ENCODE data around the gene CNGB1.

DNA sequence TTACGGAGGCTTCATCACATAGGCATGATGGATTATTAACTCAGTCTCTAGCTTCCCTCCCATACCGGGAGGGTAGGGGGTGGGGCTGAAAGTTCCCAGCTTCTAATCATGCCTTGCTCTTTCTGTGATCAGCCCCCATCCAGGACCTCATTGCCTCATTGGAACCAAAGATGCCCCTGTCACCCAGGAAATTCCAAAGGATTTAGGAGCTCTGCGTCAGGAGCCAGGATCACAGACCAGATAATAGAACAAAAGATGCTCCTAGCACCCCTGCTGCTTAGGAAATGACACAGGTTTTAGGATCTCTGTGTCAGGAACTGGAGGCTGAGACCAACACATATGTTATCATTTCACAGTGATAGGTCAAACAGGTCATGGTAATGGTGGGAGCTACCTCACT, 40.0 kb upstream of the CNGB1 start:
- TF ChIP-seq, protein P1, sequence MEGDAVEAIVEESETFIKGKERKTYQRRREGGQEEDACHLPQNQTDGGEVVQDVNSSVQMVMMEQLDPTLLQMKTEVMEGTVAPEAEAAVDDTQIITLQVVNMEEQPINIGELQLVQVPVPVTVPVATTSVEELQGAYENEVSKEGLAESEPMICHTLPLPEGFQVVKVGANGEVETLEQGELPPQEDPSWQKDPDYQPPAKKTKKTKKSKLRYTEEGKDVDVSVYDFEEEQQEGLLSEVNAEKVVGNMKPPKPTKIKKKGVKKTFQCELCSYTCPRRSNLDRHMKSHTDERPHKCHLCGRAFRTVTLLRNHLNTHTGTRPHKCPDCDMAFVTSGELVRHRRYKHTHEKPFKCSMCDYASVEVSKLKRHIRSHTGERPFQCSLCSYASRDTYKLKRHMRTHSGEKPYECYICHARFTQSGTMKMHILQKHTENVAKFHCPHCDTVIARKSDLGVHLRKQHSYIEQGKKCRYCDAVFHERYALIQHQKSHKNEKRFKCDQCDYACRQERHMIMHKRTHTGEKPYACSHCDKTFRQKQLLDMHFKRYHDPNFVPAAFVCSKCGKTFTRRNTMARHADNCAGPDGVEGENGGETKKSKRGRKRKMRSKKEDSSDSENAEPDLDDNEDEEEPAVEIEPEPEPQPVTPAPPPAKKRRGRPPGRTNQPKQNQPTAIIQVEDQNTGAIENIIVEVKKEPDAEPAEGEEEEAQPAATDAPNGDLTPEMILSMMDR (IDR thresholded peaks at IDR 0.05; ENCODE audit: poor library complexity, severe bottlenecking) = no peak
- no peak for TF ChIP-seq POLR2AphosphoS5 (IDR thresholded peaks at IDR 0.05)
- no peak for TF ChIP-seq EZH2 (IDR thresholded peaks at IDR 0.05; ENCODE audit: borderline replicate concordance, insufficient read depth, low read length, poor library complexity, severe bottlenecking)
- no peak for TF ChIP-seq SMC3 (conservative IDR thresholded peaks at IDR 0.05; ENCODE audit: poor library complexity)
- no peak for TF ChIP-seq EP300 (conservative IDR thresholded peaks at IDR 0.05; ENCODE audit: poor library complexity, severe bottlenecking)
- TF ChIP-seq RAD21 (conservative IDR thresholded peaks at IDR 0.05) = no peak
- no peak for TF ChIP-seq TAF1 (IDR thresholded peaks at IDR 0.05; ENCODE audit: low read depth)
- TF ChIP-seq, protein P2, sequence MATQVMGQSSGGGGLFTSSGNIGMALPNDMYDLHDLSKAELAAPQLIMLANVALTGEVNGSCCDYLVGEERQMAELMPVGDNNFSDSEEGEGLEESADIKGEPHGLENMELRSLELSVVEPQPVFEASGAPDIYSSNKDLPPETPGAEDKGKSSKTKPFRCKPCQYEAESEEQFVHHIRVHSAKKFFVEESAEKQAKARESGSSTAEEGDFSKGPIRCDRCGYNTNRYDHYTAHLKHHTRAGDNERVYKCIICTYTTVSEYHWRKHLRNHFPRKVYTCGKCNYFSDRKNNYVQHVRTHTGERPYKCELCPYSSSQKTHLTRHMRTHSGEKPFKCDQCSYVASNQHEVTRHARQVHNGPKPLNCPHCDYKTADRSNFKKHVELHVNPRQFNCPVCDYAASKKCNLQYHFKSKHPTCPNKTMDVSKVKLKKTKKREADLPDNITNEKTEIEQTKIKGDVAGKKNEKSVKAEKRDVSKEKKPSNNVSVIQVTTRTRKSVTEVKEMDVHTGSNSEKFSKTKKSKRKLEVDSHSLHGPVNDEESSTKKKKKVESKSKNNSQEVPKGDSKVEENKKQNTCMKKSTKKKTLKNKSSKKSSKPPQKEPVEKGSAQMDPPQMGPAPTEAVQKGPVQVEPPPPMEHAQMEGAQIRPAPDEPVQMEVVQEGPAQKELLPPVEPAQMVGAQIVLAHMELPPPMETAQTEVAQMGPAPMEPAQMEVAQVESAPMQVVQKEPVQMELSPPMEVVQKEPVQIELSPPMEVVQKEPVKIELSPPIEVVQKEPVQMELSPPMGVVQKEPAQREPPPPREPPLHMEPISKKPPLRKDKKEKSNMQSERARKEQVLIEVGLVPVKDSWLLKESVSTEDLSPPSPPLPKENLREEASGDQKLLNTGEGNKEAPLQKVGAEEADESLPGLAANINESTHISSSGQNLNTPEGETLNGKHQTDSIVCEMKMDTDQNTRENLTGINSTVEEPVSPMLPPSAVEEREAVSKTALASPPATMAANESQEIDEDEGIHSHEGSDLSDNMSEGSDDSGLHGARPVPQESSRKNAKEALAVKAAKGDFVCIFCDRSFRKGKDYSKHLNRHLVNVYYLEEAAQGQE (IDR thresholded peaks at IDR 0.05; ENCODE audit: borderline replicate concordance) = no peak
- TF ChIP-seq MXI1 (conservative IDR thresholded peaks at IDR 0.05; ENCODE audit: poor library complexity, severe bottlenecking) = no peak

Measured in neural cell (in vitro differentiated cells).